Mucosa of descending colon (tissue), 3 donors: Measurements from ENCODE around the gene PICALM. TPM values are rescaled to one million over a fixed set of nuclear protein-coding genes. Genes with fewer than 3 reads are reported as not detected.
A peak's percentile ranks its signal among the peaks of the same experiment; 100 is the strongest.
"Not testable (repeated sequence)": the region's sequence is repeated elsewhere in the genome, so short reads cannot be mapped to it uniquely, and the experiment has no call there.

Source experiments
- ATAC-seq: fragments of 200-7000 bp; cut with Tn5 transposase; one replicate; pipeline ENCODE4 v1.9.1; 2020; ENCODE audit warnings: mild to moderate bottlenecking, moderate library complexity
- DNase-seq, 3 donors: peaks; one replicate each; pipeline ENCODE4 v3.0.0-alpha.2; 2020
- H3K36me3 ChIP-seq: fragments of 200-600 bp; one replicate; pipeline ENCODE4 v1.8.0; 2021; ENCODE audit warnings: low read depth, mild to moderate bottlenecking
- H3K4me1 ChIP-seq: fragments of 200-600 bp; one replicate; pipeline ENCODE4 v1.8.0; 2021; ENCODE audit warnings: low read depth, mild to moderate bottlenecking
- H3K4me3 ChIP-seq: fragments of 200-600 bp; one replicate; pipeline ENCODE4 v1.8.0; 2021; ENCODE audit warnings: mild to moderate bottlenecking
- H3K9me3 ChIP-seq: fragments of 200-600 bp; one replicate; pipeline ENCODE4 v1.8.0; 2021; ENCODE audit warnings: mild to moderate bottlenecking
- intact Hi-C, 2 donors: fragments of 100-400 bp; cut with DNase I in 1 of 2; cut with micrococcal nuclease in 1 of 2; formaldehyde crosslinking; loops; one replicate each; pipeline versions ENCODE4 v1.11.0 to v1.11.1; 2022; cut with DNase I, micrococcal nuclease
- total RNA-seq, 3 donors: library from RNA; stranded (reverse); fragmentation: NEBNext Ultra II Directional in 2 of 3; extraction: Animal tissue kit (Norgen Biotek cat#: 25700) in 2 of 3; gene quantifications; one replicate each; pipeline versions ENCODE4 v1.2.1 to v1.2.4, GENCODE V29; 2021 to 2023
- TF ChIP-seq, protein P1 (sequence below): fragments of 200-600 bp; IDR thresholded peaks from one replicate; pipeline ENCODE4 v1.8.0; 2022; ENCODE audit warnings: antibody characterized with exemption, mild to moderate bottlenecking
- donor health status: DM: no; HTN: no; CAD: no; lungs with moderate emphysema.
- donor health status: DM: no; HTN: no; CAD: no.
- donor health status: DM: no; HTN: yes; CAD: no.

Gene PICALM
- total RNA-seq, 3 donors from 2014 or later, result 163 to 174 (median 163) TPM

DNA sequence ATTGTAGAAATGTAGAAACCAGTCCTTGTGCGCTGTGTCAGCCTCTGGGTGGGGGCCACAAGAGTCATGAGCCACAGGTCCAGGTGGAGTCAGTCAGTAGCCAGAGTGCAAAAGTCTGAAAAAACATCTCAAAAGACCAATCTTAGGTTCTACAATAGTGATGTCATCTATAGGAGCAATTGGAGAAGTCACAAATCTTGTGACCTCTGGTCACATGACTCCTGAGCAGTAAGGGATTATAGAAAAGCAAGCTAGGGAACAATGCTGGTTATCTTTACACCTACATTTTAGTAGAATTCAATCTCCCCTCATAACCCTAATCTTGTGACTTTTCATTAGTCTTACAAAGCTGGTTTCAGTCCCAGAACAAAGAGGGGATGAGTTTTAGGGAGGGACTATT is 131.0 kb downstream of the PICALM start:
- ATAC-seq, result no peak
- H3K36me3 ChIP-seq, result no peaks in the 10 kb centered on the region
- no peaks in the 10 kb centered on the region for H3K4me1 ChIP-seq
- DNase-seq, result no peak
- H3K9me3 ChIP-seq, result no peaks in the 10 kb centered on the region
- intact Hi-C loops, result no loop called here
- TF ChIP-seq, protein P1, sequence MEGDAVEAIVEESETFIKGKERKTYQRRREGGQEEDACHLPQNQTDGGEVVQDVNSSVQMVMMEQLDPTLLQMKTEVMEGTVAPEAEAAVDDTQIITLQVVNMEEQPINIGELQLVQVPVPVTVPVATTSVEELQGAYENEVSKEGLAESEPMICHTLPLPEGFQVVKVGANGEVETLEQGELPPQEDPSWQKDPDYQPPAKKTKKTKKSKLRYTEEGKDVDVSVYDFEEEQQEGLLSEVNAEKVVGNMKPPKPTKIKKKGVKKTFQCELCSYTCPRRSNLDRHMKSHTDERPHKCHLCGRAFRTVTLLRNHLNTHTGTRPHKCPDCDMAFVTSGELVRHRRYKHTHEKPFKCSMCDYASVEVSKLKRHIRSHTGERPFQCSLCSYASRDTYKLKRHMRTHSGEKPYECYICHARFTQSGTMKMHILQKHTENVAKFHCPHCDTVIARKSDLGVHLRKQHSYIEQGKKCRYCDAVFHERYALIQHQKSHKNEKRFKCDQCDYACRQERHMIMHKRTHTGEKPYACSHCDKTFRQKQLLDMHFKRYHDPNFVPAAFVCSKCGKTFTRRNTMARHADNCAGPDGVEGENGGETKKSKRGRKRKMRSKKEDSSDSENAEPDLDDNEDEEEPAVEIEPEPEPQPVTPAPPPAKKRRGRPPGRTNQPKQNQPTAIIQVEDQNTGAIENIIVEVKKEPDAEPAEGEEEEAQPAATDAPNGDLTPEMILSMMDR, result no peak
- no peak overlapping the region for H3K4me3 ChIP-seq

DNA sequence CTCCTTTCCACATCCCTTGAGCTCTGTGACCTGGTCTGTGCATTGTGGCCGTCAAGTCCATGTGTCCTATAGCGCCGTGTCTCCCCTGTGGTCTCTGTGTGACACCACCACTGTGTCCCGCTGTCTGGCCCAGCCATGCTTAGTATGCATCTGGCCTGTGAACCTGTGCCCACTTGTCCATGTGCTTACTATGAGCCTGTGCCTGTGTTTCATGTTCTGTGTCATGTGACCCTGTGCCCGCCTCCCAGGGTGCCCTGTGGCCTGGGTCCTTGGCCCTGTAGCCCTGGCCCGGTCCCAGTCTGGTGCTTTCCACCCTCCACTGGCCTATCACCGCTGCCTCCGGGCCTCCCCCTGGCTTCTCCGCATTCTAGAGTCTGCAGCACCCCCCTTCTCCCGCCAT is 133.1 kb downstream of the PICALM start:
- no peaks in the 10 kb centered on the region for H3K9me3 ChIP-seq
- intact Hi-C loops, result no loop called here
- H3K36me3 ChIP-seq, result no peaks in the 10 kb centered on the region
- TF ChIP-seq, protein P1, result no peak
- H3K4me1 ChIP-seq, result no peaks in the 10 kb centered on the region
- no peak overlapping the region for H3K4me3 ChIP-seq
- ATAC-seq (no peak), DNase-seq (no peak)

DNA sequence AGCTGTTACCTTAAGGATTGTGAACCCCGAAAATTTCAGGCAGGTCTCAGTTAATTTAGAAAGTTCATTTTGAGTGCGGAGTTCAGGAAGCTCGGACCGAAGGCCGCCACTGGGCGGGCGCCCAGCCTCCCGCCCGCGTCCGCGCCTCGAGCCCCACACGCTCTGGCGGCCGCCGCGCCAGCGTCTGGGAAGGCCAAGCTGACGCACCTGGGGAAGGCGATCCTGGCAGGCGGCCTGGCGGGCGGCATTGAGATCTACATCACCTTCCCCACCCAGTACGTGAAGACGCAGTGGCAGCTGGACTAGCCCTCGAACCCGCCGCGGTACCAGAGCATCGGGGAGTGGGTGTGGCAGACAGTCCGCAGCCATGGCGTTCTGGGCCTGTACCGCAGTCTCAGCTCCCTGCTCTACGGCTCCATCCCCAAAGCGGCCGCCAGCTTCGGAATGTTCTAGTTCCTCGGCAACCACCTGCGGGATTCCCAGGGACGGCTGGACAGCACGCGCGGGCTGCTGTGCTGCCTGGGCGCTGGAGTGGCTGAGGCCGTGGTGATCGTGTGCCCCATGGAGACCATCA is 134.2 kb downstream of the PICALM start:
- Histone ChIP-seq H3K9me3 (no peaks in the 10 kb centered on the region), H3K36me3 (no peaks in the 10 kb centered on the region), H3K4me3 (no peak overlapping the region), H3K4me1 (no peaks in the 10 kb centered on the region)
- DNase-seq, result no peak
- TF ChIP-seq, protein P1, result no peak
- intact Hi-C loops, result no loop called here
- no peak for ATAC-seq

DNA sequence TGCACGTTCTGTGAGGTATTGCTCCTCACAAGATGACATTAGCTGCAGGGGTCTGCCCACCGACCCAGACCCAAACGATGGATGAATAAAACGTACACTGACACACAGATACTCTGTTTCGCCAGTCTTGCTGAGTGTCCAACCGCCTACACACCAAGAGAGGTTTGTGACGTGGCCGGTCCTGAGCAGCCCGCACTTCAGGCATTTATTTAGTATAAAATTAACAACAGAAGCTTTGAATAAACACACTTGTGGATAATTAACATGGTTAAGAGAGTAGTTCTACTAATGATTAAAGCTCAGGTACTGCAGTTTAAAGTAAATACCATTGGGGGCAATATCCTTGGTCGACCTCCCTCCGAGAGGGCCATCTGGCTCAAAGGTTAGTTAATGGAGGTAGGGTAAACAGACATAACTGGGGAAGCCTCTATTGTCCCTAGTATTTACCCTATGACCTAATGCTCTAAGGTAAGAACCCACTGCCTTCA is 138.0 kb downstream of the PICALM start:
- DNase-seq (no peak), ATAC-seq (no peak)
- Histone ChIP-seq H3K4me3 (no peak overlapping the region), H3K36me3 (no peaks in the 10 kb centered on the region), H3K9me3 (no peaks in the 10 kb centered on the region), H3K4me1 (no peaks in the 10 kb centered on the region)
- TF ChIP-seq, protein P1, result no peak
- intact Hi-C loops, result no loop called here

DNA sequence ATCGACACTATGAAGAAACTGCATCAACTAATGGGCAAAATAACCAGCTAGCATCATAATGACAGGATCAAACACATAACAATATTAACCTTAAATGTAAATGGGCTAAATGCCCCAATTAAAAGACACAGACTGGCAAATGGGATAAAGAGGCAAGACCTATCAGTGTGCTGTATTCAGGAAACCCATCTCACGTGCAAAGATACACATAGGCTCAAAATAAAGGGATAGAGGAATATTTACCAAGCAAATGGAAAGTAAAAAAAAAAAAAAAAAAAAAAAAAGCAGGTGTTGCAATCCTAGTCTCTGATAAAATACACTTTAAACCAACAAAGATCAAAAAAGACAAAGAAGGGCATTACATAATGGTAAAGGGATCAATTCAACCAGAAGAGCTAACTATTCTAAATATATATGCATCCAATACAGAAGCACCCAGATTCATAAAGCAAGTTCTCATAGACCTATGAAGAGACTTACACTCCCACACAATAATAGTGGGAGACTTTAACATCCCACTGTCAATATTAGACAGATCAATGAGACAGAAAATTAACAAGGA is 142.2 kb downstream of the PICALM start:
- ATAC-seq, H3K9me3 ChIP-seq, H3K4me1 ChIP-seq, DNase-seq, H3K4me3 ChIP-seq, H3K36me3 ChIP-seq, intact Hi-C loops: not testable (repeated sequence)

DNA sequence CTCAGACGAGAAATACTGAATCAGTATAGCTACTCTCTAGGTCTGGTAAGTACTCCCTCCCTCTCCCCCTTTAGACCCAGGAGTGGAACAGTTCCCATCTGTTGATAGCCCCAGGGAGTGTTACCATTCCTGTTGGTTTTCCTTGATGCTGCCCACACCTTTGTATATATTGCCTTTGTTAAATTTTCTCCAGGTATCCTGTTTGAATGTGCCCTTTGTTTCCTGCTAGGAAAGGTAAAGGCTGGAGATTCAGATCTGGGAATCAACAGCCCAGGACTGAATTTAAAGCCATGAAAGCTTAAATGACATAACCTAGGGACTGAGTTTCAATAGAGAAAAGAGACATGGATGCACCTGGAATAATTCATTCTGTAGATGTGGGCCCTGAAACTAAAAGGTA is 145.4 kb downstream of the PICALM start:
- DNase-seq (peak in 1 of 3 donors; percentile 14), ATAC-seq (peak; percentile 96)
- H3K36me3 ChIP-seq, result no peaks in the 10 kb centered on the region
- TF ChIP-seq, protein P1, result no peak
- intact Hi-C loops, result no loop called here
- no peaks in the 10 kb centered on the region for H3K9me3 ChIP-seq
- no peak overlapping the region for H3K4me3 ChIP-seq
- no peaks in the 10 kb centered on the region for H3K4me1 ChIP-seq
